ENCODE measurements around the gene ACP7.

The ACP7 gene

DNA sequence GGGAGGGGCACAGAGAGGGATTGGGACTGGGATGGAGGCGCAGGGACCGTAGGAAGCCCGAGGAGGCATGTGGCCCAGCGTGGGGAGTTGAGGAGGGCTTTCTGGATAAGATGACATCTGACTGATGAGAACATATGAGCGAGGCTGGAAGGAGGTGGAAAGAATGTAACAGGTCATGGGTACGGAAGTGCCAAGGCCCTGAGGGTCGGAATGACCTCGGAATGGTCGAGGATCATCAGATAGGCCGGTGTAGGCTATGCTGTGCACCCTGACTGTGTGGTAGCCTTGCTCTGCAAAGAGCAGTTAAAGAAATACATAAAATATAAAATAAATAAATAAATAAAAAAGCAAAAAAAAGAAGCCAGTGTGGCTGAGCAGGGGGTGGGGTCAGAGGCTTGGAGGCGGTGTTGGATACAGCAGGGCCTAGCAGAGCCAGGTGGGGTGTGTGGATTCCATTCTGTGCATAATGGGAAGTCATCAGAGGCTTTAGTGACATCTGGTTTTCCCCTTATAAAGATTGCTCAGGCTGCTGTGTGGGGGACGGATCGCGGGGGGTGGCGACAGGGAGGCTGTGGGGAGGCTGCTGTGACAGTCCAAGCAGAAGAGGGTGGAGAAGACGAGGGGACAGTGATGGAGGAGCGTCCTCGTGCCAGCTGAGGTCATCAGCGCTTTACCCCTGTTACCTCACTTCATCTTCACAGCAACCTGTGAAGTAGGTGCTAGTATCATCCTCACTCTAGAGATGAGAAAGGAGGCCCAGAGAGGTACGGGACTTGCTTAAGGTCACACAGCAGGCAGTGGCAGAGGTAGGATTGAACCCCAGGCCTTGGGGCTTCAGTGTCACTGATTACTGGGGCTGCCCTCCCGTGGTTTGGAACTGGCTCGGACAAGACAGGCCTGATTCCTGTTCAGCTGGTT, 46.4 kb downstream of the ACP7 start:
- DNase-seq, result no peak
- TF ChIP-seq CTCF (IDR thresholded peaks at IDR 0.05; ENCODE audit: low read depth, low read length), result no peak
- peaks cover 10% of the 10 kb centered on the region for H3K4me1 ChIP-seq

DNA sequence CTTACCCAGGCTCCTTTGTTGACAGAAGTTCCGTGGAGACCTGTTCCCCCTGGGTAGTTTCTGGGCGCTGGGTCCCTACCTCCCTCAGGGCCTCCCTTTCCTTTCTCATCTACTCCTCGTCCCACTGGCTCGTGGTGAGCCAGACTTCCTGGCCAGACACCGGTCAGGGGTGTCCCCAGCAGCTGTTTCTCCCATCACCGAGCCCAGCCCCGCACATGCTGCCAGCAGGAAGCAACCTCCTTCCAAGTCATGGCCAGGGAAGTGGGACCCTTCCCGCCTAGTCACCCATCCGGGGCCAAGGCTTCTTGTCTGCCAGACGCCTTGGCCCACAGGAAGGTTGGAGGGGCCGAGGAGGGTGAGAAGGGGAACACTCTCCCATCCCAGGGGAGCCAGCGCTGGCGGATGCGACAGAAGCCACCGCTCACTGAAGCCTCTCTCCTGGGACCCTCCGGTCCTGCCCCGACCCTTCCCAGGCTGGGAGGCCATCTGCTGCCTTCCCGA, 47.1 kb downstream of the ACP7 start:
- H3K27me3 ChIP-seq, result no peaks in the 10 kb centered on the region
- peak; percentile 52 for DNase-seq
- TF ChIP-seq CTCF (IDR thresholded peaks at IDR 0.05; ENCODE audit: low read depth, low read length), result no peak

More for the DNA sequence above, 46.4 kb downstream of the ACP7 start:
- Histone ChIP-seq H3K27me3 (no peaks in the 10 kb centered on the region), H3K4me3 (ENCODE audit: low read depth, low read length) (no peak overlapping the region), H3K36me3 (no peaks in the 10 kb centered on the region), H3K9me3 (no peaks in the 10 kb centered on the region)

DNA sequence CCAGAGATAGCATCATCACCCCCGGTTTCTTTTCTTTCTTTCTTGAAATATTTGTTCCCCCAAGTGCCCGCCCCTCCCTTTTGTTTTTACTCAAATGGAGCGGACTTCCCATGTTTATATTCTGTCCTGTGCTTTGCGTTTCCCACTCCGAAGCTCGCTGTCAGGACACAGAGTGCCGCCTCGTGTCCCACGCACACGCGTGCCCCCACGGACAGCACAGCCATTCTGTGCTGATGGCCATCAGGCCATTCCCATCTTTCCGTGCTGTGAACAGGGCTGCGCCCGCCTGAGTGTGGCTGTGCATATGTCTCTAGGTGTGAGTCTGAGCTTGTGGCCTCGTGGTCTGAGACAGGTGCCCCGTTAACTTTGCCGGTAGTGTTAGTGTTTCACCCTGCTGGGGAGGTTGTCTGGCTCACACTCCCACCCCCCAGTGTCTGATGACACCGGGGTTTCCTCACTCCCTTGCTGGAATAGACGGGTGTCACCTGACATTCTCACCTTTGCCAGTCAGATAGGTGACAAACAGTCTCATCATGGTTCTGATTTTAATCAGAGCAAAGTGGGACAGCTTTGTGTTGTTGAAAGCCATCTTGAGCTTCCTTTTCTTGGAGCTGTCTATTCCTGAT, 48.3 kb downstream of the ACP7 start:
- TF ChIP-seq CTCF (IDR thresholded peaks at IDR 0.05; ENCODE audit: low read depth, low read length), result no peak
- H3K36me3 ChIP-seq, result no peaks in the 10 kb centered on the region

More for the DNA sequence above, 47.1 kb downstream of the ACP7 start:
- no peaks in the 10 kb centered on the region for H3K9me3 ChIP-seq
- H3K4me3 ChIP-seq (ENCODE audit: low read depth, low read length), result no peak overlapping the region
- H3K4me1 ChIP-seq, result peaks cover 10% of the 10 kb centered on the region
- no peaks in the 10 kb centered on the region for H3K36me3 ChIP-seq

GRCh38 chr19:39133431-39134270, 49.5 kb downstream of the ACP7 start:
- no peak for TF ChIP-seq CTCF (IDR thresholded peaks at IDR 0.05; ENCODE audit: low read depth, low read length)
- H3K4me1 ChIP-seq, result peaks cover 13% of the 10 kb centered on the region
- H3K36me3 ChIP-seq, result no peaks in the 10 kb centered on the region
- no peak overlapping the region for H3K4me3 ChIP-seq (ENCODE audit: low read depth, low read length)
- no peaks in the 10 kb centered on the region for H3K9me3 ChIP-seq
- no peaks in the 10 kb centered on the region for H3K27me3 ChIP-seq
- DNase-seq, result no peak

More for the DNA sequence above, 48.3 kb downstream of the ACP7 start:
- H3K4me3 ChIP-seq (ENCODE audit: low read depth, low read length), result no peak overlapping the region
- H3K9me3 ChIP-seq, result no peaks in the 10 kb centered on the region
- DNase-seq, result no peak
- H3K4me1 ChIP-seq, result peaks cover 10% of the 10 kb centered on the region
- H3K27me3 ChIP-seq, result no peaks in the 10 kb centered on the region

DNA sequence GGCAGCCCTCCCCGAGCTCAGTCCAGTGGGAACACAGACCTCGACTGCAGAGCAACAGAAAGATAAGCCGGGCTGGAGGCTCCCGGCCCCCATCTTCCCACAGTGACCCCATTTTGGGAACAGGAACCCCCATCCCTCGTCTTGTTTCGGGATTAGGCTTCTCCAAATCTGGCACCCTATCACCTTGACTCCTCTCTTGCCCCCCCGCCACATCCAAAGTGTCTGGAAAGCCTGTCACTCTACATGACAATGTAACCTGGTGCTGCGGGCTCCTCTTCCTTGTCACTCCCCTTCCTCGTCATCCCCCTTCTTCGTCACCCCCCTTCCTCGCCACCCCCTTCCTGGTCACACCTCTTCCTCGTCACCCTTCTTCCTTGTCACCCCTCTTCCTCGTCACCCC, 51.5 kb downstream of the ACP7 start:
- no peak for TF ChIP-seq CTCF (IDR thresholded peaks at IDR 0.05; ENCODE audit: low read depth, low read length)

More for the DNA sequence above, 51.5 kb downstream of the ACP7 start:
- Histone ChIP-seq H3K9me3 (no peaks in the 10 kb centered on the region), H3K4me3 (ENCODE audit: low read depth, low read length) (no peak overlapping the region), H3K27me3 (no peaks in the 10 kb centered on the region), H3K36me3 (no peaks in the 10 kb centered on the region), H3K4me1 (peaks cover 30% of the 10 kb centered on the region)
- DNase-seq, result no peak

Data from BE2C (cell line).